Neural progenitor cell (in vitro differentiated cells): ENCODE results near the gene IL10RB. TPM values are rescaled to one million over a fixed set of nuclear protein-coding genes. Genes with fewer than 3 reads are reported as not detected.

ENCODE experiments used
- DNase-seq: peaks from one replicate; pipeline ENCODE4 v3.0.0-alpha.2; 2016; ENCODE audit warnings: low spot score
- H2AFZ ChIP-seq: fragments of 200-600 bp; sonication (generic); replicated peaks from 2 replicates; pipeline ENCODE4 v1.6.1; 2016; ENCODE audit warnings: antibody characterized with exemption
- H3F3A ChIP-seq: fragments of 200-600 bp; sonication (generic); 2 replicates; pipeline ENCODE4 v1.6.1; 2016; ENCODE audit warnings: antibody characterized with exemption, low read depth
- H3K27ac ChIP-seq: fragments of 200-600 bp; sonication (generic); 2 replicates; pipeline ENCODE4 v1.5.1; 2016; ENCODE audit warnings: mild to moderate bottlenecking
- H3K27me3 ChIP-seq: fragments of 200-600 bp; sonication (generic); 2 replicates; pipeline ENCODE4 v1.6.1; 2016; ENCODE audit warnings: mild to moderate bottlenecking, moderate library complexity
- H3K36me3 ChIP-seq: fragments of 200-600 bp; sonication (generic); 2 replicates; pipeline ENCODE4 v1.5.1; 2016
- H3K4me1 ChIP-seq: fragments of 200-600 bp; sonication (generic); 2 replicates; pipeline ENCODE4 v1.6.1; 2016; ENCODE audit warnings: mixed run types
- H3K4me2 ChIP-seq: fragments of 200-600 bp; sonication (generic); 2 replicates; pipeline ENCODE4 v1.6.1; 2016
- H3K4me3 ChIP-seq: fragments of 200-600 bp; sonication (generic); 2 replicates; pipeline ENCODE4 v1.5.1; 2016
- H3K79me2 ChIP-seq: fragments of 200-600 bp; sonication (generic); 2 replicates; pipeline ENCODE4 v1.6.1; 2016; ENCODE audit warnings: low read depth
- H3K9ac ChIP-seq: fragments of 200-600 bp; sonication (generic); 2 replicates; pipeline ENCODE4 v1.6.1; 2016
- H3K9me3 ChIP-seq: fragments of 200-600 bp; sonication (generic); 2 replicates; pipeline ENCODE4 v1.5.1; 2016; ENCODE audit warnings: low read depth
- H4K20me1 ChIP-seq: fragments of 200-600 bp; sonication (generic); 2 replicates; pipeline ENCODE4 v1.6.1; 2016; ENCODE audit warnings: low read depth
- H3K27ac Mint-ChIP-seq: 3 replicates; pipeline ENCODE4 v1.8.0; 2021; ENCODE audit warnings: mixed read lengths
- H3K27me3 Mint-ChIP-seq: 2 replicates; pipeline ENCODE4 v1.8.0; 2022; ENCODE audit warnings: low read depth, mild to moderate bottlenecking, inconsistent platforms, moderate library complexity, mixed read lengths; ENCODE audit not compliant: insufficient read depth
- H3K36me3 Mint-ChIP-seq: 3 replicates; pipeline ENCODE4 v1.8.0; 2021; ENCODE audit warnings: mixed read lengths
- H3K4me1 Mint-ChIP-seq: 3 replicates; pipeline ENCODE4 v1.8.0; 2021; ENCODE audit warnings: mixed read lengths
- H3K4me3 Mint-ChIP-seq: 3 replicates; pipeline ENCODE4 v1.8.0; 2021; ENCODE audit warnings: mild to moderate bottlenecking, moderate library complexity, mixed read lengths
- H3K9me3 Mint-ChIP-seq: 3 replicates; pipeline ENCODE4 v1.8.0; 2020; ENCODE audit warnings: mixed read lengths
- CTCF ChIP-seq: fragments of 200-600 bp; sonication (generic); IDR thresholded peaks from 2 replicates; pipeline ENCODE4 v1.5.1; 2017; ENCODE audit warnings: antibody characterized with exemption, mild to moderate bottlenecking
- EZH2 ChIP-seq: fragments of 200-600 bp; sonication (generic); IDR thresholded peaks from 2 replicates; pipeline ENCODE4 v1.6.1; 2017; ENCODE audit warnings: antibody characterized with exemption, mild to moderate bottlenecking, moderate library complexity
- EZH2phosphoT487 ChIP-seq: fragments of 200-600 bp; sonication (generic); IDR thresholded peaks from 2 replicates; pipeline ENCODE4 v1.6.1; 2017; ENCODE audit warnings: antibody characterized with exemption
- total RNA-seq: library from RNA; depleted of rRNA; stranded (reverse); fragments of >200 nt; gene quantifications from 2 replicates; pipeline ENCODE4 v1.2.3, GENCODE V29; 2015; ENCODE audit warnings: low replicate concordance

IL10RB gene
- total RNA-seq, 1 donor from 2014 or later: 3.1 TPM

GRCh38 chr21:33324291-33325221 lies 58.4 kb downstream of the IL10RB start, which contains the start of gene IFNAR1:
Gene IFNAR1 (plus strand): TSS chr21:33324970. CDS start chr21:33325056, 86 bp downstream.
- H3K27me3 ChIP-seq: no peaks in the 10 kb centered on the region
- Mint-ChIP-seq H3K4me1 (peaks cover 4% of the 10 kb centered on the region), H3K9me3 (peaks cover 11% of the 10 kb centered on the region), H3K27me3 (peaks cover 1% of the 10 kb centered on the region), H3K27ac (no peak within 1 kb of the TSS), H3K36me3 (peaks cover 14% of the 10 kb centered on the region), H3K4me3 (no peak within 1 kb of the TSS)
- H3K9me3 ChIP-seq: no peaks in the 10 kb centered on the region
- TF ChIP-seq CTCF (no peak), EZH2 (peak; percentile 26), EZH2phosphoT487 (peak; percentile 31)
- H3K4me2 ChIP-seq: peak within 1 kb of the TSS; percentile 89
- H3K9ac ChIP-seq: peak within 1 kb of the TSS; percentile 57
- H3F3A ChIP-seq: peaks cover 25% of the 10 kb centered on the region
- no peaks in the 10 kb centered on the region for H4K20me1 ChIP-seq
- H3K79me2 ChIP-seq: peaks cover 46% of the 10 kb centered on the region
- peak; percentile 100 for DNase-seq
- H3K36me3 ChIP-seq: no peaks in the 10 kb centered on the region
- peaks cover 8% of the 10 kb centered on the region for H3K4me1 ChIP-seq
- peak within 1 kb of the TSS; percentile 93 for H2AFZ ChIP-seq
- H3K27ac ChIP-seq: no peak within 1 kb of the TSS
- H3K4me3 ChIP-seq: peak within 1 kb of the TSS; percentile 63

- H3K4me1 ChIP-seq: peaks cover 8% of the 10 kb centered on the region
- H3K27me3 Mint-ChIP-seq: no peaks in the 10 kb centered on the region
- peaks cover 16% of the 10 kb centered on the region for H3K9me3 Mint-ChIP-seq
- no peak overlapping the region for H3K27ac ChIP-seq
- no peaks in the 10 kb centered on the region for H3K36me3 ChIP-seq
- peak overlapping the region; percentile 89 for H3K4me2 ChIP-seq
- DNase-seq: no peak
- H3F3A ChIP-seq: peaks cover 25% of the 10 kb centered on the region
- no peaks in the 10 kb centered on the region for H4K20me1 ChIP-seq
- H3K79me2 ChIP-seq: peaks cover 55% of the 10 kb centered on the region
- TF ChIP-seq EZH2phosphoT487: no peak
- no peak for TF ChIP-seq CTCF
- TF ChIP-seq EZH2: no peak
- H3K9me3 ChIP-seq: no peaks in the 10 kb centered on the region
- peak overlapping the region; percentile 63 for H3K4me3 ChIP-seq
- no peak overlapping the region for H3K27ac Mint-ChIP-seq
- peaks cover 4% of the 10 kb centered on the region for H3K4me1 Mint-ChIP-seq
- peak overlapping the region; percentile 93 for H2AFZ ChIP-seq
- H3K9ac ChIP-seq: peak overlapping the region; percentile 57
- no peak overlapping the region for H3K4me3 Mint-ChIP-seq
- no peaks in the 10 kb centered on the region for H3K27me3 ChIP-seq
- H3K36me3 Mint-ChIP-seq: peaks cover 20% of the 10 kb centered on the region
Observed at GRCh38 chr21:33325222-33326067, 59.3 kb downstream of the IL10RB start.

- peaks cover 4% of the 10 kb centered on the region for H3K4me1 Mint-ChIP-seq
- no peak for TF ChIP-seq CTCF
- no peak for TF ChIP-seq EZH2phosphoT487
- TF ChIP-seq EZH2: no peak
- Histone ChIP-seq H3K9me3 (peaks cover 5% of the 10 kb centered on the region), H2AFZ (no peak overlapping the region), H3K79me2 (peaks cover 71% of the 10 kb centered on the region), H3K27me3 (no peaks in the 10 kb centered on the region), H3K36me3 (peaks cover 4% of the 10 kb centered on the region), H3K4me3 (no peak overlapping the region), H3F3A (peaks cover 12% of the 10 kb centered on the region), H4K20me1 (no peaks in the 10 kb centered on the region), H3K4me2 (no peak overlapping the region), H3K4me1 (peaks cover 8% of the 10 kb centered on the region), H3K9ac (no peak overlapping the region), H3K27ac (no peak overlapping the region)
- H3K4me3 Mint-ChIP-seq: no peak overlapping the region
- H3K27me3 Mint-ChIP-seq: no peaks in the 10 kb centered on the region
- no peak overlapping the region for H3K27ac Mint-ChIP-seq
- no peak for DNase-seq
- H3K36me3 Mint-ChIP-seq: peaks cover 28% of the 10 kb centered on the region
- H3K9me3 Mint-ChIP-seq: peaks cover 22% of the 10 kb centered on the region
Observed at GRCh38 chr21:33327326-33327725, 61.2 kb downstream of the IL10RB start.
